SK-N-SH (cell line): ENCODE results near the gene MAP1B.

Experiments used
- CTCF ChIP-seq: fragments of 200-600 bp; sonication (generic); IDR thresholded peaks from 2 replicates; pipeline ENCODE4 v1.6.1; 2017; ENCODE audit warnings: antibody characterized with exemption, mild to moderate bottlenecking, moderate library complexity
- POLR2AphosphoS5 ChIP-seq: IDR thresholded peaks from 2 replicates; pipeline ENCODE4 v1.6.1; 2012; ENCODE audit warnings: low read depth, low read length
- USF1 ChIP-seq: IDR thresholded peaks from 2 replicates; pipeline ENCODE4 v1.4.0; 2012; ENCODE audit warnings: low read depth, borderline replicate concordance

GRCh38 chr5:72204946-72205345, 97.7 kb downstream of the MAP1B start:
- no peak for TF ChIP-seq CTCF
- TF ChIP-seq POLR2AphosphoS5, result no peak
- no peak for TF ChIP-seq USF1
